Dedifferentiated amniotic fluid mesenchymal stem cell (primary cell): Measurements from ENCODE around the gene CBLN2.
A peak's percentile ranks its signal among the peaks of the same experiment; 100 is the strongest.

ENCODE experiments used
- DNase-seq: peaks from one replicate; pipeline ENCODE4 v3.0.0-alpha.2; 2016; ENCODE audit errors: extremely low spot score

Gene CBLN2

DNA sequence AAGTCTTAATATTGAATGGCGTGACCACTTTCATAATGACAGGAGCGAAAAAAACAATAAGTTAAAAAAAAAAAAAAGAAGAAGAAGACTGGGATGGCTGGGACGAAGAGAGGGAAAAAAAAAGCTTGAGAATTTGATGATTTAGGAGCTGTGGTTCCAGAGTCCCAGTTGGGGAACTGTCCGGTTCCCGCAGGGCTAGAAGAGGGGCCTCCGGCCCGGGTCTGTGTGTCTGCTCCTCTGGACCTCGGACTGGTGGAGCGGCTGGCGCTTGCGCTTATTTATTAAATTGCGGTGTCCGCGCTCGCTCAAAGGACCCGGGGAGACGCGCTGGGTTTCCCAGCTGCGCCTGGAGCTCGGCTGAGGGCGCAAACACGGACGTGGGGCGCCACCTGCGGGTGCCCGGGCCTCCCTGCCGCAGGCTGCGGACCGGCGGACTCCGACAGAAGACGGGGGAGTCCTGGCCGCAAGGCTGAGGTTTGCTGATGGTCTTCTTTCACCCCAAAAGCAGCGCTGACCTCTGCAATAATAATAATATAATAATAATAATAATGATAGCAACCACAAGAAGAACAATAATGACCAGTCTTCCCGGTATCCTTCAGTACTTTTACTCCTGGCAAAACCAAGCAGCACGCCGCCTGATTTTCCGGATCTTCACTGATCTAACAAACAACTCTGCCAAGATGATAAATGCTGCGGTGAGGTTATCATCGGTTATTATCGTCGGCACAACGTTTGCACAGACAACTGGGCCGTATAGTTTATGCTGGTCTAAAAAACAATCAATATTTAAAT lies at the start of gene CBLN2:
CBLN2 (minus strand) TSS at position 251 of the 795 bp plus-strand sequence. CDS start 2,182 bp downstream, outside the sequence.
- DNase-seq: peak; percentile 23

DNA sequence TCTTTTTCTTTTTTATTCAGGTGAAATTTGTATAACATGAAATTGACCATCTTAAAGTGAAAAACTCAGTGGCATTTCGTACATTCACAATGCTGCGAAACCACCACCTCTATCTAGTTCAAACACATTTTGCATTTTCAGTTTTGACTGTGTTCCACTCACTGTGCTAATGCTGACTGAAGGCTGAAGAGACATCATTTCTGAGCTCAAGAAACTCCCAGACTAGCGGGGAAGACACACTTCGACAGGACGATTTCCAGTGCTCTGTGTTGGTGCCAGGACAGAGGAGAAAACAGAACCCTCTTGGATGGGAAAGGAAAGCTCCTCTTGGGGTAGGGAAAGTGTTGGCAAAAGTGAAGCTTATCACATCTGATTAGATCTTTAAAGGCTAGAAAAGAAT lies 44.2 kb upstream of the CBLN2 start:
- no peak for DNase-seq

DNA sequence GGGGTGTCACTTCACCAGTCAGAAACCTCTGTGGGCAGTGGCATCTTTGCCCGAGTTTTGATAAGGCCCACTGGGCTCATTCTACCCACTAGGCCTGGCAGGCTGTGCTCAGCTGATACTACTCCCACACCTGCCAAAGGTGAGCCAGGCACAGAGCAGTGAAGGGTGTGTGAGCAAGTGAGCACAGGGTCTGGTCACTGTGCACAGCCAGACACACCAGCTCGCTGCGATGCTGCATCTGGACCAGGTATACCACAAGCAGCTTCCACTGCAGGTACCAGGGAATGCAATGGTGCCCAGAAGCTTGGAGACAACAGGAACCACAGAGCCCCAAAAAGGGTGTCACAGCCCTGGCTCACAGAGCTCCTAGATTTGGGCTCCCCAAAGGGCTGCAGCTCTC lies 40.6 kb upstream of the CBLN2 start:
- DNase-seq: no peak

DNA sequence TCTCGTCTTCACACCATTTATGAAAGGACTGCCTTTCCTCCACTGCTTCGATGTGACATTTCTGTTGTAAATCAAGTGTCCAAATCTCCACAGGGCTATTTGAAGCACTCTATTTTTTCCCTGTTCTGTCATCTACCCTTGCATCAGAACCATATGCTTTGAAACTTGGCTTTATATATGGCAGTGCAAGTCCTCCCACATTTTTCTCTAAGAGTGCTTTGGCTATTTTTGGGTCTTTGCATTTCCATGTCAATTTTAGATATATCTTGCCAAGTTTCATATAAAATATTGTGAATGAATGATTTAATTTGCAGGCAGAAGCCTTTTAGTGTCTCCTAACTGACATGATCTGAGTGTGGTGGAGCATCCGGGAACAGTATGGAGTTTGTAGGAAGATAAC lies 37.8 kb upstream of the CBLN2 start:
- DNase-seq: no peak

DNA sequence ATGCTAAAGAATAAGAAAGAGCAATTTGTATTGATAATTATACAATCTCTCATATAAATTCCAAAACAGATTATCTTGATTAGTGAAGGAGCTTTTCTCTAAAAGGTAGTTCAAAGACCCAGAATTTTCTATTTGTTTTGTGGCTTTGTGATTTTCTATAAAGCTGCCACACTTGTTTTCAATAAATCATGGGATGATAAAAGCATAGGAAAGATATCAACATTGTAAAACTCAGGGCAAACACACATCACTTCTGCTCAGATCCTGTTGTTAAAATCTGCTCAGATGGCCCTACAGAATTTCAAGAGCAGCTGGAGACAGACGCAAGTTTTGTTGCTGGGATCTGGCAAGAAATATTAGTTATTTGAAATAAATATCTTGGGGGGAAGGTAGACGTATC lies 28.8 kb upstream of the CBLN2 start:
- DNase-seq: no peak

DNA sequence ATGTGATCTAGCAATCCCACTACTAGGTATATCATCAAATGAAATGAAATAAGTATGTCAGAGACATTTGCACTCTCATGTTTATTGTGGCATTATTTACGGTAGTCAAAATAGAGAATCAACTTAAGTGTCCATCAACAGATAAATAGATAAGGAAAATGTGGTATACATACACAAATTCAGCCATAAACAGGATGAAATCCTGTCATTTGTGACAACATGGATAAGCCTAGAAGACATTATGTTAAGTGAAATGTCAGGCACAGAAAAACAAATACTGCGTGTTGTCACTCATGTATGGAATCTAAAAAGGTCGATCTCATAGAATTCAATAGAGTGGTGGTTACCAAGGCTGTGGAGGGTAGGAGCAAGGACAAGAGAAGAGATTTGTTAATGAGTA lies 22.1 kb upstream of the CBLN2 start:
- no peak for DNase-seq

DNA sequence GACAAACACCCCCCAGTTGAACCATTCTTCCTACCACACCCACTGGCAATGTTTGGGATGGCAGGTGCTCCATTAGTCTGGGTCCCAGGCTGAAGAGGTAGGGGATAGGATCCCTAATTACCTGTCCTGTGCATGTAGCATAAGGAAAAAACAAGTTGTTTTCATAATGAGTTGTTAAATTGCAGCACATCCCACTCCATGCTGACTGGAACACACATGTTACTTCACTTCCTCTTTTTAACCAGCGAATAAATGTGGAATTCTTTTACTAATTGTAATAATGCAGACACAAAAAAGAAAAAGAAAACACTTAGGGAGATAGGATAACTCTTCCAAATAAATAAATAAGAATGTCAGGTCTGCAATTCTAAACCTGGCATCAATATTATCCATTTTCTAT lies 11.8 kb upstream of the CBLN2 start:
- no peak for DNase-seq

DNA sequence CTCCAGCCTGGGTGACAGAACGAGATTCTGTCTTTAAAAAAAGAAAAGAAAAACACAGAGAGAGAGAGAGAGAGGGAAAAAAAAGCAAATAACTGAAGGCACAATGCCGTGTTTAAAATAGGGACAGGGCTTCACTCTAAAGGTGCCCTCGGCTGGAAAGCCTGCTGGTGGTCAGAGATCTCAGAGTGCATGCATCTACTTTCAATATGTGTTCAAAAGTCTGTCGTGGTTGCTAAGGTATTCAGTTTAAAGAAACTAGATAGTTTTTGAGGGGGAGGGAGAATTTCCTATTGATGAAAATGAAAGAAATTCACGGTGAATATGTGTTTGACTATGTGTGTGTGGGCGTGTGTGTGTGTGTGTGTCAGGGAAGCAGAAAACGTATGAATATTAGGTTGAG lies 11.0 kb upstream of the CBLN2 start:
- no peak for DNase-seq

DNA sequence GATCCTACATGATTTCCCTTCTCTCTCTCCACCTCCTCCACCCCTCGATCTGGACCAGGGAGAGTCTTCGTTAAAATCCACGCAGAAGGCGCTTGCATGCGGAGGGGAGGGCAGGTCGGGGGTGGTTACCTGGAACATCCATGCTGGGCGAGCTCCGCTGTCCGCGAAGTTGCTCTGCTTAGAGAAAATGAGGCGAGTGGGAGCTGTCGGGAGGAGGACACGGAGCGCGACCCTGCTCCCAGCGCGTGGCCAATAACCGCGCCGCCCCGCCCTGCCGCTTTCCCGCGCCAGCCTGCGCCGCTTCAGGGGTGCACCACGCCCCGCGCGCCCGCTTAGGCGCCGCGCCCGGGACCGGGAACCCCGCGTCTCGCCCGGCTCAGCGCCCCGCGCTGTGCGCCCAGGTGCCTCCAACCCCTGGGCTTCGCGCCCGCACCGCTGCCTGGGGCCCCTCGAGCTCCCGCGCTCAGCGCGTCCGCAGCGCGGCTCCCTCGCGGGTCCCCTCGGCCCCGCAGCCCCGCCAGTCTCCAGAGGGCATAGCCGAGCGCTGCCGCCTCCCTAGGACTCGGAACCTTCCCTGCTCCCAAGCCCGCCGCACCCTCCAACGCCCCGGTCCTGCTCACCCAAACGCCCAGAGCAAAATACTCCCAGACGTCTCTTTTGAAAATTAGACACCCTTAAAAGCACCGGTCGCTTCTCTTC lies 636 bp downstream of the CBLN2 start:
- no peak for DNase-seq

DNA sequence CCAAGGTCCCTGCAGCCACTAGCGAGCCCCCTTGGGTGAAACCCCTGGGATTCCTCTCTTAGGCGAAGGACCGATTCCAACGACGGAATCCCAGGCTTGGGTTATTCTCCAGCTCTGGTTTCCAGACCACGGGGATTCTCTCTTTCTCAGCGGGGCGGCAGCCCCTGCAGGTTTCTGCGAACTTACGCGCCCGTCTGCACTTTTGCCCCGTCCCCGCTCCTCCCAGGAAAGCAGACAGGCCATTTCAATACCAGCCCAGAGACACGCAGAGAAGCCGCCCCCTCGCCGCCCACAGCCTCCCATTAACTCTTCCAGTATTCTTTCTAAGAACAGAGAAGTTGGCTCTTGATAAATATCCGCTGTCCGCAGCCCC lies 1.2 kb downstream of the CBLN2 start:
- DNase-seq: no peak

DNA sequence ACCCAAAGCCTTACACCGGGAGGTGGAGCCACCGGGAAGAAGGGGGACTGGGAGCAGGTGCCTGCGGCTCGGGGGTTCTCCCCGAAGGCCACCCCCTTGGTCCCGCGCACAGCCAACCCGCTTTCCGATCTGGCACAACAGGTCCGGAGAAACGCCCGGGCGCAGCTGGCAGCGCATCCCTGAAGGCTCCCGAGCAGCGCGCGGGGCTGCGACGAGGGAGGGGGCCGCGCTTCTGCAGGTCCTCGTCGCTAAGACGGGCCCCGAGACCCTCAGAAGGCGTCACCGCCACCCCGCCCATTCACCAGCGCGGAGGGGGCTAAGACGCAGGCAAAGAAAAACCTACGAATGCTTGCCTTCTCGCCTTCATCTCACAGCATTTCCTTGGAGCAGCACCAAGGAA lies 1.8 kb downstream of the CBLN2 start:
- DNase-seq: no peak

DNA sequence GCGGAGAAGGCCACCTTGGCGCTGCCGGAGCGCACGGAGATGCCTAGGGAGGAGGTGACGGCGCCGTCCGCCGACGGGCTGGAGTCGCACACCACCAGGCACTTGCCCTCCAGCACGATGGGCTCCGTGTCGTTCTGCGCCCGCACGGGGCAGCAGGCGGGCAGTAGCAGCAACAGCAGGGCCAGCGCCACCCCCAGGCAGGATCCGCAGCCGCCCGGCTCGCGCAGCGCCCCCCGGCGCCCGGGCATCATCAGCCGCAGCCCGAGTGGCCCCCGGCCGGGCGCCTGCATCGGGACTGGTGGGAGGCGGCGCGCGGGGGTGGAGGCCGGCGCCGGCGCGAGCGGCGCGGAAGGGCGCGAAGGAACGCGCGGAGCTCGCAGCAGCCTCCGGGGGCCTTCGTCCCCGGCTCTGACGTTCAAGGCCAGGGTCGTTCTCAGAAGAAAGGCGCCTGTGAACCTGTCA lies 2.2 kb downstream of the CBLN2 start:
- DNase-seq: no peak

DNA sequence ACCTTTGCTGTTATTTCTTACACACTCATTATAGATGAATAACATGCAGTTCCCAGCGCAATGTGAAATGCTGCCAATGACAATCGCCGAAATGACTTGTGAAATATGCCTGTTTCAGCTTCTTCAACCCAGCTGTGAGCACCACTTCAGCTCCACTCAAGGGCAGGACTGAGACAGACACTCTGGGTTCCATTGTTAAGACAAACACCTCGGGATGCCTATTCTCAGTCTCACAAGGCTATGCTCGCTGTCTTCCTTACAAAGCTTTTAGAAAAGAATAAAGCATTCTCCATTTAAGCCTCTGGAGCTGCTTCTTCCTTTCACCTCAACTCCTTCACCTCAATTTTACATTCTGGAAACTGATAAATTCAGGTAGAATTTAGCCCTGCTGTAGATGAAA lies 4.2 kb downstream of the CBLN2 start:
- DNase-seq: no peak

DNA sequence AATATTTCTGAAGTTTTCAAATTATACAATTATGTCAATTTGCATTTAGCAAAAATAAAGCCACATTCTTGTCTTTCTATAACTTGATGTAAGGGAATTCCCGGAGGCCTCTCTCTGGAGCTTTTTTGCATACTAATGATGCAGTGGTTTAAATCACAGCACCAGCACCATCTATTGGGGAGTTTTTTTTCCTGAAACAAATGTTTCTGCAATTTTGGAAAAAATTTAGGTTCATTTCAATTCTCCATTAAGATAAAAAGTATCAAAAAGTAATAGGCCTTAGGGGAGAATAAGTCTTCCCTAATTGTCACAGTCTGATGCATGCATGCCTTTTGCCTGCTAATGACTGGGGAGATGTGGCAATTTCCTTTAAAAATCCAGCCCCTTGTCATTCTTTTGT lies 13.5 kb downstream of the CBLN2 start:
- peak; percentile 35 for DNase-seq

DNA sequence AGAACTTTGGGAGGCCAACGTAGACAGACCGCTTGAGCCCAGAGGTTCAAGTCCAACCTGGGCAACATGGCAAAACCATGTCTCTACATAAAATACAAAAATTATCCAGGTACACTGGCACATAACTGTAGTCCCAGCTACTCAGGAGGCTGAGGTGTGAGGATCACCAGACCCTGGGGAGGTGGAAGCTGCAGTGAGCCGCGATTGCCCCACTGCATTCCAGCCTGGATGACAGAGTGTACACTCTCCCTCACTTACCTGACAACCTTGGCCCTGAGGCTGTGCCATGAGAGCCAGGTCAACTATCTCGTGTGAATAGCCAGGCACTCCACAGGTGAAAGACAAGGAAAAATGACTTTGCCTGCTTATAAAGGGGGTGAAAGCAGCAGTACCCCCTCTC lies 39.3 kb downstream of the CBLN2 start:
- DNase-seq: no peak

DNA sequence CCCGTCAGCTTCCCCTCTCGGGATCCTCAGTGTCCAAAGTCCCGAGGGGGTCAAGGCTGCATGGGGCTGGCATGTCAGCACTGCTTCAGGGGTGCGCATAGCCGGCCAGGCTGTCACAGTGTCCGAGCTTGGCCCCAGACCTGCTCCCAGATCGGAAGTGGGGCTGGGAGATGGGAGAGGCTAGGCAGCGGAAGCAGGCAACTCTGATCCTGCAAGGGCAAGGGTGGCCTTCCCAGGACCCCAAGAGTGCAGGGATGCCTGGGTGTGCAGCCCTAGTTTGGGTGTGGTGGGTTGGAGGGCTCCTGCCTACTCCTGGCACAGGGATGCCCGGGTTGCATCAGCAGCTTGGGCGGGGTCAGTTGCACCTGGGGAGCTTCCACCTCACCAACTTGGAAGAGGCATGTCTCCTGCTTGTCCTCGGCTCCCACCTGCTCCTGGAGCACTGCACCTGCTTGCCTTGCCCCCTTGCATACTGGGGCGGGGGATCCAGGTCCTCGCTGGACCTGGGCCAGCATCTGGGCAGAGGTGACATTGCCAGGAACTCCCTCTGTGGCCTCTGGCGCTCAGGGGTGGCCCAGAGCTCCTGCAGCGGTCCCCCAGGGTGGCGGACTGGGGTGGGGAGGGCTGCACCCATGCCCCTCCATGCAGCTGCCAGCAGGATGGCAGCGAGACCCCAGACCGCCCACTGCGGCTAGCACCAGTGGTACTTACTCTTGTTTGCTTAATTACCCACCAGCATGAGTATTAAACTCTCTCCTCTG lies 41.3 kb downstream of the CBLN2 start:
- no peak for DNase-seq

DNA sequence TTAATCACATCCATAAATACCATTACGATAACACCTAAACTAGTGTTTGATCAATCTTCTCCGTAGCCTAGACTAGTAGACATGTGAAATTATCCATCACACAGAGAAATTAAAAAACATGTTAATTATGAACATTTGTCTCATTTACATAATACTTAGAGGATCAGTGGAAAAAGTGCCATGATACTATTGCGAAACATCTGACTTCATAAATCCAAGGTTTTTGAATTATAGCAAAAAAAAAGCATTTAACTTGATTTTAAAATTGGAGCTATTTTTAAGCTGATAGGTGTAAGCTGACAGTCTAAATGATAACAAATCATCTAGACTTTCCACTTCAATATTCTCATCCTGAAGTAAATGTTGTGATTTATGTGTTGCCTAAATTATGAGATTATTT lies 51.6 kb downstream of the CBLN2 start:
- DNase-seq: no peak
